Measurements from ENCODE around the gene C2orf49. TPM values are rescaled to one million over a fixed set of nuclear protein-coding genes. Genes with fewer than 3 reads are reported as not detected.

The C2orf49 gene
- total and polyA plus RNA-seq, 9 of the 15 experiments (the other 6 are each of a cell fraction or from before 2014, with no cell fraction given), result 17.9 to 38.2 (median 25.6) TPM

GRCh38 chr2:105329561-105330495, 7.5 kb upstream of the C2orf49 start, which contains the start of gene TGFBRAP1 (continued):
- TF ChIP-seq KAT7 (CRISPR knock-in tag; IDR thresholded peaks at IDR 0.05; ENCODE audit: borderline replicate concordance), result peak; percentile 64; the same call in 1 of the 2 replicates
- 0 out of 2 replicates have a peak, but pooled peaks have one; percentile 13 for TF ChIP-seq ZNF324 (CRISPR knock-in tag; IDR thresholded peaks at IDR 0.05)
- TF ChIP-seq, protein P1, sequence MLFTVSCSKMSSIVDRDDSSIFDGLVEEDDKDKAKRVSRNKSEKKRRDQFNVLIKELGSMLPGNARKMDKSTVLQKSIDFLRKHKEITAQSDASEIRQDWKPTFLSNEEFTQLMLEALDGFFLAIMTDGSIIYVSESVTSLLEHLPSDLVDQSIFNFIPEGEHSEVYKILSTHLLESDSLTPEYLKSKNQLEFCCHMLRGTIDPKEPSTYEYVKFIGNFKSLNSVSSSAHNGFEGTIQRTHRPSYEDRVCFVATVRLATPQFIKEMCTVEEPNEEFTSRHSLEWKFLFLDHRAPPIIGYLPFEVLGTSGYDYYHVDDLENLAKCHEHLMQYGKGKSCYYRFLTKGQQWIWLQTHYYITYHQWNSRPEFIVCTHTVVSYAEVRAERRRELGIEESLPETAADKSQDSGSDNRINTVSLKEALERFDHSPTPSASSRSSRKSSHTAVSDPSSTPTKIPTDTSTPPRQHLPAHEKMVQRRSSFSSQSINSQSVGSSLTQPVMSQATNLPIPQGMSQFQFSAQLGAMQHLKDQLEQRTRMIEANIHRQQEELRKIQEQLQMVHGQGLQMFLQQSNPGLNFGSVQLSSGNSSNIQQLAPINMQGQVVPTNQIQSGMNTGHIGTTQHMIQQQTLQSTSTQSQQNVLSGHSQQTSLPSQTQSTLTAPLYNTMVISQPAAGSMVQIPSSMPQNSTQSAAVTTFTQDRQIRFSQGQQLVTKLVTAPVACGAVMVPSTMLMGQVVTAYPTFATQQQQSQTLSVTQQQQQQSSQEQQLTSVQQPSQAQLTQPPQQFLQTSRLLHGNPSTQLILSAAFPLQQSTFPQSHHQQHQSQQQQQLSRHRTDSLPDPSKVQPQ (CRISPR knock-in tag; IDR thresholded peaks at IDR 0.05; ENCODE audit: borderline replicate concordance), result no peak
- TF ChIP-seq, protein P2, sequence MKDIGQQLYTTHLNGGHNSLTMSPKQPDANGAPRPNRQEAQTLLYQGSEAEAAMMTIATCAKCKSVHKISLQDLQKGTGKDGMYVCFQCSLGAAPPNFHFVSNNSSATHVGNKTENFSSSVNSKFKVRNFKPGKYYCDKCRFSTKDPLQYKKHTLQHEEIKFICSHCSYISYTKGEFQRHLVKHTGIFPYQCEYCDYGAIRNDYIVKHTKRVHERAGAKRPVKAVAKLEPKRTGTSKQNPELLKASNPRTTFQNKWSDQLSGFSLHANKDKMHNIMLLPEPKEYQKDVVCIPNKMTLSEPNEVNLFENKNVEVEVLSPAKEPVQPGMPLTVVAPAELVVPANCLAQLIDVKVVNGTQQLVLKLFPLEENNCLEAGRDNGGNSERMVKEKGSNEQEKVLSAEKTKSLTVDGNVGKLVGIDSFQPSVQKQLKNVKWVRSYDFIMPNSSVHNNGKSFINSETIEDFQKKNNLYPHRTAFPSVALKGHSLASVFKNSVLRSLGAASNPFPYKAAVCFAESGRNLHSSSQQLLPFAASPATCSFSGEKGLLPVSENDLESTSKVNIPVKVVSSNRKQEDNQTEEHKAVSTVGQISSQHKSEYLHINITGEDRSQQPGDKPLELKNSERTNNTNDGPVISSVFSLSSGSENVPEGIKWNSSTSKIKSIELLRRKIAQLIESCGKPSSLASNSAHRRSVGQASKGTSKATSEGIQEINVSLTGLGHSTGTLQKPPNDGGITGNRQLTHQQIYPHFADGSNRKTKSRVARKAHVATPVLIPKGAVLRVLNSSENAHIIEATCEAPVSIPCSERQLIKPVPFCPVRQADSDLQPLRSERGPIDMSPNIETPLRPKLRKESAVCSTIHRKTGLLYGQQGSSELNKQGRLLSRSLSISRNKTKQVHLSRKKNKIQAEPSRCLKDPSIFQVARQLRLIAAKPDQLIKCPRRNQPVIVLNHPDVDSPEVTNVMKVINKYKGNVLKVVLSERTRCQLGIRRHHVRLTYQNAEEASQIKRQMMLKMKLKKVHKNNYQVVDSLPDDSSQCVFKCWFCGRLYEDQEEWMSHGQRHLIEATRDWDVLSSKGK (CRISPR knock-in tag; IDR thresholded peaks at IDR 0.05), result no peak
- TF ChIP-seq ZNF511 (CRISPR knock-in tag; IDR thresholded peaks at IDR 0.05), result peak; percentile 93; the same call in 1 of the 2 replicates
- peak in 1 of 2 experiments; percentile 14; a peak in 1 of 4 replicates for TF ChIP-seq SIN3A (IDR thresholded peaks at IDR 0.05; ENCODE audit: borderline replicate concordance in 2 of 2, control insufficient read depth in 1 of 2, low read depth in 2 of 2, low read length in 2 of 2)
- TF ChIP-seq, protein P3, sequence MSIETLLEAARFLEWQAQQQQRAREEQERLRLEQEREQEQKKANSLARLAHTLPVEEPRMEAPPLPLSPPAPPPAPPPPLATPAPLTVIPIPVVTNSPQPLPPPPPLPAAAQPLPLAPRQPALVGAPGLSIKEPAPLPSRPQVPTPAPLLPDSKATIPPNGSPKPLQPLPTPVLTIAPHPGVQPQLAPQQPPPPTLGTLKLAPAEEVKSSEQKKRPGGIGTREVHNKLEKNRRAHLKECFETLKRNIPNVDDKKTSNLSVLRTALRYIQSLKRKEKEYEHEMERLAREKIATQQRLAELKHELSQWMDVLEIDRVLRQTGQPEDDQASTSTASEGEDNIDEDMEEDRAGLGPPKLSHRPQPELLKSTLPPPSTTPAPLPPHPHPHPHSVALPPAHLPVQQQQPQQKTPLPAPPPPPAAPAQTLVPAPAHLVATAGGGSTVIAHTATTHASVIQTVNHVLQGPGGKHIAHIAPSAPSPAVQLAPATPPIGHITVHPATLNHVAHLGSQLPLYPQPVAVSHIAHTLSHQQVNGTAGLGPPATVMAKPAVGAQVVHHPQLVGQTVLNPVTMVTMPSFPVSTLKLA (conservative IDR thresholded peaks at IDR 0.05), result peak; percentile 36 to 57; a peak in 2 of 4 replicates
- peak; percentile 43; the same call in 1 of the 2 replicates for TF ChIP-seq KLF6 (CRISPR knock-in tag; IDR thresholded peaks at IDR 0.05; ENCODE audit: borderline replicate concordance)
- TF ChIP-seq POLR2AphosphoS5 (IDR thresholded peaks at IDR 0.05; ENCODE audit: control insufficient read depth, insufficient read depth, low read depth, low read length), result peak; percentile 23; the same call in 1 of the 2 replicates
- 0 out of 2 replicates have a peak, but pooled peaks have one; percentile 20 for TF ChIP-seq MTA3 (IDR thresholded peaks at IDR 0.05; ENCODE audit: borderline replicate concordance)
- TF ChIP-seq MAFK (IDR thresholded peaks at IDR 0.05; ENCODE audit: low read length), result no peak
- 0 out of 2 replicates have a peak, but pooled peaks have one; percentile 43 for TF ChIP-seq GABPB1 (CRISPR knock-in tag; IDR thresholded peaks at IDR 0.05)
- TF ChIP-seq KLF10 (CRISPR knock-in tag; IDR thresholded peaks at IDR 0.05), result no peak
- TF ChIP-seq SRSF7 (optimal IDR thresholded peaks at IDR 0.05; ENCODE audit: low read depth, low read length), result no peak

Measured in K562 (cell line).